Loucy (cell line): ENCODE data around the gene TMEM238.

Experiments used
- EZH2phosphoT487 ChIP-seq: fragments of 200-600 bp; IDR thresholded peaks from 2 replicates; pipeline ENCODE4 v1.6.1; 2018; ENCODE audit warnings: antibody characterized with exemption, mild to moderate bottlenecking, moderate library complexity, borderline replicate concordance
- TF ChIP-seq, protein P1 (sequence below): fragments of 200-600 bp; sonication (generic); conservative IDR thresholded peaks from 2 replicates; pipeline ENCODE4 v1.5.1; 2014; ENCODE audit warnings: mild to moderate bottlenecking, antibody characterized with exemption, low read length

DNA sequence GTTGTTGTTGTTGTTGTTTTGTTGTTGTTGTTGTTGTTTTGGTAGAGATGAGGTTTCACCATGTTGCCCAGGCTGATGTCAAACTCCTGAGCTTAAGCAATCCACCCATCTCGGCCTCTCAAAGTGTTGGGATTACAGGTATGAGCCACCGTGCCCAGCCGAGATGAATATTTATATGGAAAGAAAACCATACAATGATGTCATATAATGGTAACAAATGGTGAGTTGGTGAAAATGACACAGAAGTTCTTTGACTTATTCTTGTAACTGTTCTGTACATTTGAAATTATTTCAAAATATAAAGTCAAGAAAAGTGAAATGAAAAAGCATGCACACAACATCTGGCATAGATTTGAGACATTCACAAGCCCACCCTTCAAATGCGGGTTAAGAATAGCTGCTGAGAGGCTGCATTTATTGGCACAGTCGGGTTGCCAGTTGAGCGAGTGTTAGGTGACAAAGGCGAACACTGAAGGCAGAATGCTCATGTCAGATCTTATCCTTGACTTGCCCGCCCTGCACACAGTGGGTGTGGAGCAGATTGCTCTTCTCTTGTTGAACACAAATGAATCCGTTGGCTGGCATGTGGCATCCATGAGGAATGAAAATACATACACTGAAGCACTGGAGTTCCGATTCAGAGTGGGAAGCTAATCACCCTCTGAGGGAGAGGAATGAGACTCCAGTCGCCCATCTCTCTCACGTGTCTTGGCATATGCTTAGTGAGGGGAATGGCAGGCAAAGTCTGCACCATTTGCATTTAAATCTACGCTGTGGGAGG lies 39.3 kb upstream of the TMEM238 start:
- TF ChIP-seq, protein P1, sequence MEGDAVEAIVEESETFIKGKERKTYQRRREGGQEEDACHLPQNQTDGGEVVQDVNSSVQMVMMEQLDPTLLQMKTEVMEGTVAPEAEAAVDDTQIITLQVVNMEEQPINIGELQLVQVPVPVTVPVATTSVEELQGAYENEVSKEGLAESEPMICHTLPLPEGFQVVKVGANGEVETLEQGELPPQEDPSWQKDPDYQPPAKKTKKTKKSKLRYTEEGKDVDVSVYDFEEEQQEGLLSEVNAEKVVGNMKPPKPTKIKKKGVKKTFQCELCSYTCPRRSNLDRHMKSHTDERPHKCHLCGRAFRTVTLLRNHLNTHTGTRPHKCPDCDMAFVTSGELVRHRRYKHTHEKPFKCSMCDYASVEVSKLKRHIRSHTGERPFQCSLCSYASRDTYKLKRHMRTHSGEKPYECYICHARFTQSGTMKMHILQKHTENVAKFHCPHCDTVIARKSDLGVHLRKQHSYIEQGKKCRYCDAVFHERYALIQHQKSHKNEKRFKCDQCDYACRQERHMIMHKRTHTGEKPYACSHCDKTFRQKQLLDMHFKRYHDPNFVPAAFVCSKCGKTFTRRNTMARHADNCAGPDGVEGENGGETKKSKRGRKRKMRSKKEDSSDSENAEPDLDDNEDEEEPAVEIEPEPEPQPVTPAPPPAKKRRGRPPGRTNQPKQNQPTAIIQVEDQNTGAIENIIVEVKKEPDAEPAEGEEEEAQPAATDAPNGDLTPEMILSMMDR = no peak
- no peak for TF ChIP-seq EZH2phosphoT487
